ENCODE results near the gene SOHLH2. TPM values are rescaled to one million over a fixed set of nuclear protein-coding genes. Genes with fewer than 3 reads are reported as not detected.
A peak's percentile ranks its signal among the peaks of the same experiment; 100 is the strongest.

The SOHLH2 gene
- not detected for polyA plus RNA-seq

GRCh38 chr13:36214163-36214921 lies at the start of gene SOHLH2:
Gene SOHLH2 (minus strand): TSS chr13:36214556. CDS start chr13:36214526, 30 bp downstream.
- no peak within 1 kb of the TSS for H3K27ac Mint-ChIP-seq
- no peaks in the 10 kb centered on the region for H3K27me3 Mint-ChIP-seq
- H3K4me3 Mint-ChIP-seq = no peak within 1 kb of the TSS
- peaks cover 3 to 12% (median 5%) of the 10 kb centered on the region in 3 donors for H3K9me3 Mint-ChIP-seq
- no peaks in the 10 kb centered on the region for H3K36me3 Mint-ChIP-seq
- no peaks in the 10 kb centered on the region for H3K4me1 Mint-ChIP-seq

- Mint-ChIP-seq H3K27me3 (peaks cover 5% of the 10 kb centered on the region), H3K27ac (no peak overlapping the region), H3K9me3 (no peaks in the 10 kb centered on the region), H3K4me1 (no peaks in the 10 kb centered on the region), H3K36me3 (no peaks in the 10 kb centered on the region), H3K4me3 (no peak overlapping the region)
Observed at GRCh38 chr13:36261976-36262375, 47.6 kb upstream of the SOHLH2 start.

DNA sequence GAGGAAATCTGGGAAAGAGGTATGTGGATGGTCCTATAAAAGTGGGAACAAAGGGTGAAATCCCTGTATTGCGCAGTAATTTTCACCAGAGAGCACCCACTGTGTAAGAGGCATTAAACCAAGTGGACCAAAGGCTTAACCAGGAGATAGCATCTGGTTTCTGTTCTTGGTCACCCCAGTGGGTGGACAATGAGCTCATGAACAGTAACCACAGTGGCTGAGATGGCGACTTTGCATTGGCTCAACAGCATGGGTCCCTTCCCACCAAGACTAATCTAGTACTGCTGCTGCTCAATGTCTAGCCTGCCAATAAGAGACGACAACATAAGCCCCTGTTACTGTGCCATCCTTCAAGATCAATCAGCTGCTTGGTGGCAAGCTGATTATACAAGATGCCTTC lies 46.7 kb upstream of the SOHLH2 start:
- Mint-ChIP-seq H3K36me3 (no peaks in the 10 kb centered on the region), H3K27ac (no peak overlapping the region), H3K4me3 (no peak overlapping the region), H3K4me1 (no peaks in the 10 kb centered on the region), H3K9me3 (no peaks in the 10 kb centered on the region), H3K27me3 (no peaks in the 10 kb centered on the region)

- Mint-ChIP-seq H3K4me1 (no peaks in the 10 kb centered on the region), H3K9me3 (no peaks in the 10 kb centered on the region), H3K4me3 (no peak overlapping the region), H3K27me3 (no peaks in the 10 kb centered on the region), H3K36me3 (no peaks in the 10 kb centered on the region), H3K27ac (no peak overlapping the region)
Observed at GRCh38 chr13:36259361-36260137, 45.2 kb upstream of the SOHLH2 start.

DNA sequence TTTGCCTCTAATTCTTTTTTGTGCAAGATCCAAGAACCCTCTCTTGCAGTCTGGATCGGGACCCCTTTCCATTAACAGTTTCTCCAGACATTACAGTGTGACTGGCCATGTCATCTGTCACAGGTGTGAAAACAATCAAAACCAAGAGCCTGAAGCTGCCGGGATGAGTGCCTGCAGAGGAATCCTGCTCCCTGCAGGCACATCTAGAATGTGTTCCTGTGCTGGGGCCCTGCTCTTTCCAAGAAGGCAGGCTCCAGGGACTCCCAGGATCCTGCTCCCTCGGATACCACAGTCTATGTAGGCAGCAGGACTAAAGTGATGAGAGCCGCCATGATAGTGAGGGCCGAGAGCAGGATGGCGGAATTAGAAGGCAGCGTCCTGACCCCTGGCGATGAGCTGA lies 44.5 kb upstream of the SOHLH2 start:
- Mint-ChIP-seq H3K36me3 (no peaks in the 10 kb centered on the region), H3K4me1 (no peaks in the 10 kb centered on the region), H3K27ac (no peak overlapping the region), H3K9me3 (no peaks in the 10 kb centered on the region), H3K4me3 (no peak overlapping the region), H3K27me3 (no peaks in the 10 kb centered on the region)

DNA sequence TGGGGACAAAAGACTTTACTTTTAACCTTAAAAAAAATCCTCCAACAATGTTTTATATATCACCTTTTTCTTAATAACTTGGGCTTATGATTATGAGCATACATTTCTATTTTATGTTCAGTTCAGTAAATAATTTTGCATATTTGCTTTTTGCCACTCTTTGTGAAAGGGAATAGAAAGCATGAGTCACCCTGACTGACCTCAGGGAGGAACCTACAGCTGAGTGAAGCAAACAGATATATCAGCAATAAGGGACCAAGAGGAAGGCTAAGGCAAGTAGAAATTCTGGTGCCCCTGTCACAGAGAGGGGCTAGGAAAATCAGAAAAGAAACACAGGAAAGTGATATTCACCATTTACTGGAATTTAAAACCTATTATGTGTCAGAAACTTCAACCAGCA lies 37.2 kb upstream of the SOHLH2 start:
- Mint-ChIP-seq H3K27me3 (no peaks in the 10 kb centered on the region), H3K9me3 (peaks cover 0 to 2% (median 1%) of the 10 kb centered on the region in 3 donors), H3K4me1 (no peaks in the 10 kb centered on the region), H3K4me3 (no peak overlapping the region), H3K36me3 (no peaks in the 10 kb centered on the region), H3K27ac (no peak overlapping the region)

DNA sequence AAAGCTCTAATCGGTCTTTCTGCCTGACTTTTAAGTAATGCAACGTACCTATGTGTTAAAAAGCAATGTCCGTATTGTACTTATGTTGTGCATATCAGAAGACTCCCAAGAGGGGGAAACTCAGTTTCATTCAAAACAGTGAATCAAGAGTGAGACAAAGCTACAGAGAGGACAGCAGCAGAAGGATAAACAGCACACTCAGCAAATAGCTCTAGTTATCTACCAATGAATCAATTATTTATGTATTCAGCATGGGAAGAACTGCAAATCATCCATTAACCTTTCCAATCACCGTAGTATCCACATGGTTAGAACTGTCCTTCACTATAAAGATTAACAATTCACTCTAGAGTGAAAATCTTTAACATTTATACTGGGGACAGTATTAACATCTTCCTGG lies 36.7 kb upstream of the SOHLH2 start:
- no peak overlapping the region for H3K4me3 Mint-ChIP-seq
- peaks cover 1 to 3% (median 2%) of the 10 kb centered on the region in 3 donors for H3K9me3 Mint-ChIP-seq
- no peaks in the 10 kb centered on the region for H3K4me1 Mint-ChIP-seq
- no peaks in the 10 kb centered on the region for H3K36me3 Mint-ChIP-seq
- H3K27ac Mint-ChIP-seq = no peak overlapping the region
- H3K27me3 Mint-ChIP-seq = no peaks in the 10 kb centered on the region

DNA sequence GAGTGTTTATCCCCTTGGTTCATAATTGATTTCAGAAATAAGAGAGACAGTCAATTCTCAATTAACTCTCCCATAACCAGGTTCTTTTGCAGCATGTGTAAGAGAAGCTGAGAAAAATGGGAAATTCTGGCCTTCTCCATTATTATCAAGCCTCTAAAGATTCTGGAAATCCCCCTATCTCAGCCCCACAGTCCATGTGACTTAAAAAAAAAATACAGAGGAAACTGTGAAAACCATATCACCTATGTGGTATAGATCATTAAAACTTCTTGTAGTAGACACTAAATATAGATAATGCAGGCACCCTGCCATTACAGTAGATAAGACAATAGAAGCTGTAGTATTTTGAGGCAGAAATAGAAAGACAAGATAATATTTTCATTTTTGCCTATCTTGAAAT lies 34.3 kb upstream of the SOHLH2 start:
- H3K4me1 Mint-ChIP-seq = no peaks in the 10 kb centered on the region

DNA sequence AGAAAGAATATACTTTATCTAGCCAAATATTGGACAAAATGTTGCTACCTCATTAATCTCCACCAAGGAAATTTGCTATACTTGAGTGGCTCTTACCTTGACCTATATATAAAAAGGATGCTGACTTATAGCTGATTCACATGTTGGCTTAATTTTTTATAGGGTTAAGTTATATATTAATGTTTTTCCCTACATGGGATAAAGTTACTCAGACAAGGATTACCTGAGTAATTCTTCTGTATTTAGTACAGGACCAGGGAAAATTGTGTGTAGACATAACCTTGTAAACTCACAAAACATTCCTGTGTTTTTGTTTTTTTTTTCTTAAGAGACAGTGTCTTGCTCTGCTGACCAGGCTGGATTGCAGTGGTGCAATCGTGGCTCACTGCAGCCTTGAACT lies 30.6 kb upstream of the SOHLH2 start:
- Mint-ChIP-seq H3K4me1 (no peaks in the 10 kb centered on the region), H3K27ac (no peak overlapping the region), H3K4me3 (no peak overlapping the region), H3K27me3 (no peaks in the 10 kb centered on the region), H3K36me3 (no peaks in the 10 kb centered on the region), H3K9me3 (peaks cover 1 to 4% (median 2%) of the 10 kb centered on the region in 3 donors)

More for the DNA sequence above, 34.3 kb upstream of the SOHLH2 start:
- Mint-ChIP-seq H3K4me3 (no peak overlapping the region), H3K9me3 (peaks cover 1 to 4% (median 2%) of the 10 kb centered on the region in 3 donors), H3K27me3 (no peaks in the 10 kb centered on the region), H3K36me3 (no peaks in the 10 kb centered on the region), H3K27ac (no peak overlapping the region)

GRCh38 chr13:36244073-36244472 lies 29.7 kb upstream of the SOHLH2 start:
- H3K36me3 Mint-ChIP-seq = no peaks in the 10 kb centered on the region
- no peak overlapping the region for H3K27ac Mint-ChIP-seq
- no peak overlapping the region for H3K4me3 Mint-ChIP-seq
- no peaks in the 10 kb centered on the region for H3K27me3 Mint-ChIP-seq
- H3K9me3 Mint-ChIP-seq = peaks cover 0 to 4% (median 1%) of the 10 kb centered on the region in 3 donors
- no peaks in the 10 kb centered on the region for H3K4me1 Mint-ChIP-seq

GRCh38 chr13:36242761-36243160 lies 28.4 kb upstream of the SOHLH2 start:
- no peaks in the 10 kb centered on the region for H3K4me1 Mint-ChIP-seq
- no peak overlapping the region for H3K27ac Mint-ChIP-seq
- peaks cover 1 to 4% (median 2%) of the 10 kb centered on the region in 3 donors for H3K9me3 Mint-ChIP-seq
- H3K4me3 Mint-ChIP-seq = no peak overlapping the region
- H3K36me3 Mint-ChIP-seq = no peaks in the 10 kb centered on the region
- no peaks in the 10 kb centered on the region for H3K27me3 Mint-ChIP-seq

DNA sequence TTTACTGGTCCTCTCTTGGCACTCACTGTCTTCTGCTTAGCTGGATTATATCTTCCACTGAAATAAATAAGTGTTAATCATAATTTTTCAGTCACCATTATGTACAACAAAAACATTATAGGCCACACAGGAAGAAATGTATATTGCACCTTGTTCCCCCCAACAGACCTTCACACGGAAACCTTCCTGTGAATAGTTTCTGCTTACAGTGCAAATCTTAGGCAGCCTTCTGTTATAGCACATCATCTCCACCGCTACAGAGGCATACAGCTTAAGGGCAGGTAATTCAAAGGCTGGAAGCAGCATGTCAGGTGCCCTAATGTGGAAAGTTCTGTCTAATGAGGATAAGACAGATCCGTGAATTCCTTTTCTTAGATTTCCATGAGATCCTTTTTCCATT lies 16.9 kb upstream of the SOHLH2 start:
- H3K9me3 Mint-ChIP-seq = peaks cover 0 to 18% (median 2%) of the 10 kb centered on the region in 3 donors
- no peaks in the 10 kb centered on the region for H3K27me3 Mint-ChIP-seq
- H3K36me3 Mint-ChIP-seq = no peaks in the 10 kb centered on the region
- no peak overlapping the region for H3K27ac Mint-ChIP-seq
- H3K4me3 Mint-ChIP-seq = no peak overlapping the region
- no peaks in the 10 kb centered on the region for H3K4me1 Mint-ChIP-seq

DNA sequence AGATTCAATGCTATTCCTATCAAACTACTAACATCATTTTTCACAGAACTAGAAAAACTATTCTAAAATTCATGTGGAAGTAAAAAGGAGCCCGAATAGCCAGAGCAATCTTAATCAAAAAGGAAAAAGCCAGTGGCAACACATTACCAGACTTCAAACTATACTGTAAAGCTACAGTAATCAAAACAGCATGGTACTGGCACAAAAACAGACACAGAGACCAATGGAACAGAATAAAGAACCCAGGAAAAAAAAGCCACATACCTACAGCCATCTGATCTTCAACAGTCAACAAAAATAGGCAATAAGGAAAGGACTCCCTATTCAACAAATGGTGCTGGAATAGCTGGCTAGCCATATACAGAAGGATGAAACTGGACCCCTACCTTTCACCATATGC lies 10.4 kb upstream of the SOHLH2 start:
- H3K27ac Mint-ChIP-seq = no peak overlapping the region
- H3K27me3 Mint-ChIP-seq = no peaks in the 10 kb centered on the region
- H3K4me3 Mint-ChIP-seq = no peak overlapping the region
- H3K36me3 Mint-ChIP-seq = no peaks in the 10 kb centered on the region
- H3K9me3 Mint-ChIP-seq = peaks cover 0 to 18% (median 2%) of the 10 kb centered on the region in 3 donors
- H3K4me1 Mint-ChIP-seq = no peaks in the 10 kb centered on the region

GRCh38 chr13:36219883-36220282 lies 5.5 kb upstream of the SOHLH2 start:
- H3K36me3 Mint-ChIP-seq = no peaks in the 10 kb centered on the region
- no peak overlapping the region for H3K4me3 Mint-ChIP-seq
- no peaks in the 10 kb centered on the region for H3K4me1 Mint-ChIP-seq
- H3K27ac Mint-ChIP-seq = peak overlapping the region in 1 of 3 donors; percentile 21
- peaks cover 3 to 24% (median 6%) of the 10 kb centered on the region in 3 donors for H3K9me3 Mint-ChIP-seq
- H3K27me3 Mint-ChIP-seq = no peaks in the 10 kb centered on the region

- Mint-ChIP-seq H3K27me3 (no peaks in the 10 kb centered on the region), H3K4me3 (no peak overlapping the region), H3K27ac (no peak overlapping the region), H3K36me3 (no peaks in the 10 kb centered on the region), H3K4me1 (no peaks in the 10 kb centered on the region), H3K9me3 (peaks cover 3 to 16% (median 5%) of the 10 kb centered on the region in 3 donors)
Observed at GRCh38 chr13:36217456-36217855, 3.1 kb upstream of the SOHLH2 start.

- Mint-ChIP-seq H3K9me3 (peaks cover 3 to 5% (median 4%) of the 10 kb centered on the region in 3 donors), H3K27me3 (no peaks in the 10 kb centered on the region), H3K27ac (no peak overlapping the region), H3K4me1 (no peaks in the 10 kb centered on the region), H3K36me3 (no peaks in the 10 kb centered on the region), H3K4me3 (no peak overlapping the region)
Observed at GRCh38 chr13:36212789-36213188, 1.6 kb downstream of the SOHLH2 start.

Data from IgD-negative memory B cell (primary cell).